Brain microvascular endothelial cell (primary cell): ENCODE data around the gene THEMIS.

ENCODE experiments used
- DNase-seq: peaks from one replicate; pipeline ENCODE4 v3.0.0-alpha.2; 2020
- H3K27ac ChIP-seq: fragments of 250-450 bp; sonication (Bioruptor Pico); 2 replicates; pipeline ENCODE4 v1.5.1; 2020; ENCODE audit warnings: mild to moderate bottlenecking, moderate library complexity
- H3K27me3 ChIP-seq: fragments of 250-450 bp; sonication (Bioruptor Pico); replicated peaks from 2 replicates; pipeline ENCODE4 v1.5.1; 2020; ENCODE audit warnings: mild to moderate bottlenecking
- H3K36me3 ChIP-seq: fragments of 250-450 bp; sonication (Bioruptor Pico); replicated peaks from 2 replicates; pipeline ENCODE4 v1.5.1; 2020; ENCODE audit warnings: mild to moderate bottlenecking
- H3K4me3 ChIP-seq: 2 replicates; pipeline ENCODE4 v1.5.1; 2011; ENCODE audit warnings: low read depth, mild to moderate bottlenecking, control low read depth, low read length, moderate library complexity
- CTCF ChIP-seq: IDR thresholded peaks from 2 replicates; pipeline ENCODE4 v1.5.1; 2011; ENCODE audit warnings: low read depth, mild to moderate bottlenecking, moderate library complexity, low read length, control low read depth, inconsistent platforms; ENCODE audit errors: missing control alignments
- in situ Hi-C: cut with HindIII; loops from 2 replicates; pipeline ENCODE4 v1.10.0; 2017; ENCODE audit warnings: low sequenced_read_pairs, low pct_ligation_motif_present

THEMIS gene

GRCh38 chr6:127832381-127832780, 68.5 kb downstream of the THEMIS start:
- Histone ChIP-seq H3K36me3 (no peaks in the 10 kb centered on the region), H3K27me3 (no peaks in the 10 kb centered on the region), H3K27ac (no peak overlapping the region), H3K4me3 (no peak overlapping the region)
- TF ChIP-seq CTCF, result no peak
- in situ Hi-C loops, result no loop called here
- no peak for DNase-seq

- no peak for TF ChIP-seq CTCF
- DNase-seq, result no peak
- Histone ChIP-seq H3K36me3 (no peaks in the 10 kb centered on the region), H3K4me3 (no peak overlapping the region), H3K27me3 (no peaks in the 10 kb centered on the region), H3K27ac (no peak overlapping the region)
- in situ Hi-C loops, result no loop called here
Observed at GRCh38 chr6:127824061-127824460, 76.8 kb downstream of the THEMIS start.

- no peak for DNase-seq
- Histone ChIP-seq H3K4me3 (no peak overlapping the region), H3K36me3 (no peaks in the 10 kb centered on the region), H3K27me3 (no peaks in the 10 kb centered on the region), H3K27ac (no peak overlapping the region)
- in situ Hi-C loops, result no loop called here
- no peak for TF ChIP-seq CTCF
Observed at GRCh38 chr6:127821431-127821830, 79.4 kb downstream of the THEMIS start.

GRCh38 chr6:127818149-127818548, 82.7 kb downstream of the THEMIS start:
- Histone ChIP-seq H3K27ac (no peak overlapping the region), H3K4me3 (no peak overlapping the region)
- in situ Hi-C loops, result no loop called here

GRCh38 chr6:127816643-127817042, 84.2 kb downstream of the THEMIS start:
- Histone ChIP-seq H3K4me3 (no peak overlapping the region), H3K27ac (no peak overlapping the region), H3K36me3 (no peaks in the 10 kb centered on the region), H3K27me3 (no peaks in the 10 kb centered on the region)
- no peak for TF ChIP-seq CTCF
- DNase-seq, result no peak
- in situ Hi-C loops, result no loop called here

More at GRCh38 chr6:127818149-127818548, 82.7 kb downstream of the THEMIS start:
- no peak for TF ChIP-seq CTCF
- no peak for DNase-seq
- Histone ChIP-seq H3K27me3 (no peaks in the 10 kb centered on the region), H3K36me3 (no peaks in the 10 kb centered on the region)

- Histone ChIP-seq H3K36me3 (no peaks in the 10 kb centered on the region), H3K27ac (no peak overlapping the region), H3K27me3 (no peaks in the 10 kb centered on the region), H3K4me3 (no peak overlapping the region)
- in situ Hi-C loops, result no loop called here
- DNase-seq, result no peak
- no peak for TF ChIP-seq CTCF
Observed at GRCh38 chr6:127813699-127814027, 87.2 kb downstream of the THEMIS start.
